ENCODE data around the gene SDSL.

DNA sequence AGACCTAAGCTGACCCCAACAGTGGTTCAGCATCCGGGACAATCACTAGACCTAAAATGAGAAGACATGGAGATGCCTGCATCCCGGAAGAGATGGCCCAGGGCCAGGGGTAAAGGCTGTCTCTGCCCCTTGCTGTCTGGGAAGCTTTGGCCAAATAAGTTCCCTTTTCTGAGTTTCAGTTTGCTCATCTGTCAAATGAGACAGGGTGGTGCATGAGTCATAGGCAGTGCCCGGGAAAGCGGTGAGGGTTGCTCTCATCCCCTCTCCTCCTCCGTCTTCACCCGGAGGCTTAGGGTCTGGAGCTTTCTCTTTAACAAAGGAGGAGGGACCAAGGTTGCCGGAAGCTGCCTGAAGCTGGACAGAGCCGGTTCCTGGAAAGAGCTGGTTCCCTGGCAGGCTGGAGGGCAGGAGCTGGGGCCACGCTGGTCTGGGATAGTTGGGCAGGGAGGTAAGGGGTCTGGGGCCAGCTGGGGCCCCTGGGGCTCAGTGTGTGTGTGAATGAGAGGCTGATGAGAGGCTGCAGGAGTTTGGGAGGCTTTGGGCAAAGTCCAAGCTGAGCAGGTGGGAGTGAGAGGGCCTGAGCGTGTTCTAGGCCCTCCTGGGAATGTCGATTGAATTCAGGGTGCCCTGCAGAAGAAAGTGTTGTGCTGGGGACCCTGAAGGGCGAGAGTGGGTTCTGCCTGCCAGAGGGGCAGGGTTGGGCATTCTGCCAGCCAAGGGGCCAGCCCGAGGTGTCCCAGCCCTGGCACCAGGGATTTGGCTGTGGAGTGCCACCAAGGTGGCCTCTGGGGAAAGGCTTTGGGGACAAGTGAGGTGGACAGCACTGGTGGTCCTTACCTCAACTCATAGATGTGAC is at the start of gene SDSL:
- TF ChIP-seq ZNF263 (CRISPR knock-in tag; IDR thresholded peaks at IDR 0.05; ENCODE audit: low read depth) (no peak), CREM (CRISPR knock-in tag; IDR thresholded peaks at IDR 0.05) (no peak), RELA (CRISPR knock-in tag; IDR thresholded peaks at IDR 0.05; ENCODE audit: borderline replicate concordance) (no peak), TP53 (CRISPR knock-in tag; IDR thresholded peaks at IDR 0.05) (no peak)
- TF ChIP-seq, protein P1, sequence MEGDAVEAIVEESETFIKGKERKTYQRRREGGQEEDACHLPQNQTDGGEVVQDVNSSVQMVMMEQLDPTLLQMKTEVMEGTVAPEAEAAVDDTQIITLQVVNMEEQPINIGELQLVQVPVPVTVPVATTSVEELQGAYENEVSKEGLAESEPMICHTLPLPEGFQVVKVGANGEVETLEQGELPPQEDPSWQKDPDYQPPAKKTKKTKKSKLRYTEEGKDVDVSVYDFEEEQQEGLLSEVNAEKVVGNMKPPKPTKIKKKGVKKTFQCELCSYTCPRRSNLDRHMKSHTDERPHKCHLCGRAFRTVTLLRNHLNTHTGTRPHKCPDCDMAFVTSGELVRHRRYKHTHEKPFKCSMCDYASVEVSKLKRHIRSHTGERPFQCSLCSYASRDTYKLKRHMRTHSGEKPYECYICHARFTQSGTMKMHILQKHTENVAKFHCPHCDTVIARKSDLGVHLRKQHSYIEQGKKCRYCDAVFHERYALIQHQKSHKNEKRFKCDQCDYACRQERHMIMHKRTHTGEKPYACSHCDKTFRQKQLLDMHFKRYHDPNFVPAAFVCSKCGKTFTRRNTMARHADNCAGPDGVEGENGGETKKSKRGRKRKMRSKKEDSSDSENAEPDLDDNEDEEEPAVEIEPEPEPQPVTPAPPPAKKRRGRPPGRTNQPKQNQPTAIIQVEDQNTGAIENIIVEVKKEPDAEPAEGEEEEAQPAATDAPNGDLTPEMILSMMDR (IDR thresholded peaks at IDR 0.05), result no peak
- TF ChIP-seq, protein P2, sequence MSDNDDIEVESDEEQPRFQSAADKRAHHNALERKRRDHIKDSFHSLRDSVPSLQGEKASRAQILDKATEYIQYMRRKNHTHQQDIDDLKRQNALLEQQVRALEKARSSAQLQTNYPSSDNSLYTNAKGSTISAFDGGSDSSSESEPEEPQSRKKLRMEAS (CRISPR knock-in tag; IDR thresholded peaks at IDR 0.05), result no peak
- TF ChIP-seq, protein P3, sequence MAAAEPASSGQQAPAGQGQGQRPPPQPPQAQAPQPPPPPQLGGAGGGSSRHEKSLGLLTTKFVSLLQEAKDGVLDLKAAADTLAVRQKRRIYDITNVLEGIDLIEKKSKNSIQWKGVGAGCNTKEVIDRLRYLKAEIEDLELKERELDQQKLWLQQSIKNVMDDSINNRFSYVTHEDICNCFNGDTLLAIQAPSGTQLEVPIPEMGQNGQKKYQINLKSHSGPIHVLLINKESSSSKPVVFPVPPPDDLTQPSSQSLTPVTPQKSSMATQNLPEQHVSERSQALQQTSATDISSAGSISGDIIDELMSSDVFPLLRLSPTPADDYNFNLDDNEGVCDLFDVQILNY (CRISPR knock-in tag; IDR thresholded peaks at IDR 0.05), result no peak
